ENCODE measurements around the gene ASMTL. TPM values are rescaled to one million over a fixed set of nuclear protein-coding genes. Genes with fewer than 3 reads are reported as not detected.
A peak's percentile ranks its signal among the peaks of the same experiment; 100 is the strongest.

The ASMTL gene
- total RNA-seq, 4 donors from 2014 or later, result 3.4 to 20.3 (median 18.4) TPM

DNA sequence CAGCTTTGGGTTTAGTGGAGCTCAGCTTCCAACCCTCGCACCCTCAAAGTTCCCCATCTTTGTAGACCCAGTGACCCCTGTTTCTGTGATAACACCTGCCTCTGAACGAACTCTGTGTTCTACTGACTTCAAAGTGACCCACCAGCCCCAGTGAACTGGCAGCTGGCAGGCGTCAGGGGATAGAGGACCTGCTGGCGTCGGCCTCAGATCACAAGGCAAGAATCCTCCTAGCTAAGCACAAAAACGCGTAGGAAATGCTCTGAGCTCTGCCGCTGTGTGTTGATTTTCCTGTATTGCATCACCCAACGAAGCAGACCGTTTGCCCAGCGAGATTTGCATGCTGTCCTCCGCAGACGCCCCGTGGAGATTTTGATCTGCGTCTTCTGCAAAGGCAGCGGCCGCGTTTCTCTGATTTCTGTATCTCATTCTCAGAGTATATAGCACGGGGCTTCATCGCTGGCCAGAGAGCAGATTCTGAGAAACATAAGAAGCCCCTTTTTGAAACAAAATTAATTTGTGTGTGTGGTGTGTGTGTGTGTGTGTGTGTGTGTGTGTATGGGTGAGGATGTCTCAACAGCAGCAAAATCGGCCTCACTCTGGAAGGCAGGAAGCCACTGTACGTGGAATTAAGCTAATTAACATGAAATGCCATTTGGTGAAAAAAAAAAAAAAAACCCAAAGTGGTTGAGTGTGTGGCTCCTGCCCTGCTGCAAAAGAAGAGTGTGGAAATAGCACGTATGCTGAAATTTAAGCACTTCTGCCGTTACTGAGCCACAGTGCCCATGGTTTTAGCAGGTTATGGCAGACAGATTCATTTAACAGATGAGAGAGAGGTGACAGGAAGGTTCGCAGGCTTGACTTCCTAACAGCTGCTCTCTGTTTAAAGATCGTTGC, 29.2 kb upstream of the ASMTL start:
- in situ Hi-C loops (cut with MboI; ENCODE audit: low pct_ligation_motif_present in 1 of 4, low pct_unique_long_range_greater_than_20kb in 1 of 4, low sequenced_read_pairs in 3 of 4) (no loop called here), intact Hi-C loops (cut with DNase I; ENCODE audit: low total_unique reads) (no loop called here)
- WGBS, 2 donors (ENCODE audit: low coverage in 1 of 2), result 16 to 18% methylated on average over 2 to 26 of the region's 26 CpGs
- Histone ChIP-seq H3K27ac (peak overlapping the region; percentile 61 to 75 (median 68)), H3K27me3 (no peaks in the 10 kb centered on the region), H3K4me1 (peaks cover 0 to 9% (median 0%) of the 10 kb centered on the region in 4 donors), H3K4me3 (no peak overlapping the region), H3K9me3 (no peaks in the 10 kb centered on the region), H3K36me3 (no peaks in the 10 kb centered on the region)
- TF ChIP-seq POLR2AphosphoS5 (IDR thresholded peaks at IDR 0.05) (peak in 1 of 3 donors; percentile 44), POLR2A (IDR thresholded peaks at IDR 0.05) (peak; percentile 47), CTCF (IDR thresholded peaks at IDR 0.05) (no peak), EP300 (IDR thresholded peaks at IDR 0.05; ENCODE audit: low read depth) (no peak)
- peak; percentile 72 for DNase-seq

DNA sequence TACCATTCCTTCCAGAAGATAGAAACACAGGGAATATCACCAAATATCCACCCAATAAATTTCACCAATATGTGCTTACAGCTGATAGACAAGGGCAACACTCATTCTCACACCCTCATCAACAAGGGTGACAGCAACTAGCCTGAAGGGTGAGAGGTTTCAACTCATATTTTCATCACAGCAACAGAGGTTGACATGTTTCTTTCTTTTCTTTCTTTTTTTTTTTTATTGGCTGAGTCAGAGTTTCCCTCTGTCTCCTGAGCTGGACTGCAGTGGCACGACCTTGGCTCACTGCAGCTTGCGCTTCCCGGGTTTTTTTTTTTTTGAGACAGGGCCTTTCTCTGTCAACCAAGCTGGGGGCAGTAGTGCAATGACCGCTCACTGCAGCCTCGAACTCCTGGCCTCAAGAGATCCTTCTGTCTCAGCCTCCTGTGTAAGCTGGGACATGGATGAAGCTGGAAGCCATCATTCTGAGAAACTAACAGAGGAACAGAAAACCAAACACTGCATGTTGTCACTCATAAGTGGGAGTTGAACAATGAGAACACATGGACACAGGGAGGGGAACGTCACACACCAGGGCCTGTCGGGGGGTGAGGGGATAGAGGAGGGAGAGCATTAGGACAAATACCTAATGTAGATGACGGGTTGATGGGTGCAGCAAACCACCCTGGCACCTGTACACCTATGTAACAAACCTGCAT, 27.5 kb upstream of the ASMTL start:
- in situ Hi-C loops (cut with MboI; ENCODE audit: low pct_ligation_motif_present in 1 of 4, low pct_unique_long_range_greater_than_20kb in 1 of 4, low sequenced_read_pairs in 3 of 4) (no loop called here), intact Hi-C loops (cut with DNase I; ENCODE audit: low total_unique reads) (no loop called here)
- WGBS, 2 donors (ENCODE audit: low coverage in 1 of 2), result 30 to 68% methylated on average over 2 to 8 of the region's 8 CpGs
- no peak for DNase-seq
- H3K27me3 ChIP-seq, result no peaks in the 10 kb centered on the region
- no peaks in the 10 kb centered on the region for H3K9me3 ChIP-seq
- TF ChIP-seq CTCF (IDR thresholded peaks at IDR 0.05) (no peak), EP300 (IDR thresholded peaks at IDR 0.05; ENCODE audit: low read depth) (no peak), POLR2A (IDR thresholded peaks at IDR 0.05) (no peak), POLR2AphosphoS5 (IDR thresholded peaks at IDR 0.05) (no peak)
- H3K4me3 ChIP-seq, result no peak overlapping the region
- H3K36me3 ChIP-seq, result no peaks in the 10 kb centered on the region
- H3K27ac ChIP-seq, result peak overlapping the region in 1 of 4 donors; percentile 12
- H3K4me1 ChIP-seq, result peaks cover 0 to 9% (median 0%) of the 10 kb centered on the region in 4 donors

DNA sequence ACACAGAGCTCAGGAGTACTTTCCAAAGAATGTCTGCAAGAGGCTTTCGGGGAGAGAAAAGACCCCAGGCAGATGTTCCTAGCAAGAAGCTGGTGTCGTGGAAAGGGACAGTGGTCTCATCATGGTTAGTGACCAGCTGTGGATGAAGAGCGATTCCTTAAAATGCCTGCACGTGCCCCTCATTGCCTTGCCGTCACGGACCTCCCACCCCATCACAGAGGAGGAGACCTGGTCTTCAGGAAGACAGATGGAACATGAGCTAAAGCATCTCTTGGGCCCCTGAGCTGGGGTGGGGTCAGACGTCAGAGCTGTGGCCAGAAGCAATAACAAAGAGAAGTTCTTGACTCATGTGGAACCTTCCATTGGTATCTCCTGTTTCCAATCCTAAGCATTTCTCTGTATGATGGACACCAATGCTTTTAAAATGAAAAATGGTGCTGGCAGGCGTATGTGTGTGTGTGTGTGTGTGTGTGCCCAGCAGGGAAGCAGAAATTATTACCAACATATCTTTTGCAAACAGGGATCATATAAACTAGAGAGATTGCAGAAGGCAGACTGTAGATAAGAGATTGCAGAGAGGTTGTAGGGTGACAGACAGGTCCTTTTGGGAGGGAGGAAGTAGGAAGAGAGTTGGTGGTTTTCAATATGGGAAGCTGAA, 25.2 kb upstream of the ASMTL start:
- intact Hi-C loops (cut with DNase I; ENCODE audit: low total_unique reads), result no loop called here
- TF ChIP-seq EP300 (IDR thresholded peaks at IDR 0.05; ENCODE audit: low read depth), result no peak
- TF ChIP-seq POLR2AphosphoS5 (IDR thresholded peaks at IDR 0.05), result no peak
- TF ChIP-seq CTCF (IDR thresholded peaks at IDR 0.05), result no peak
- TF ChIP-seq POLR2A (IDR thresholded peaks at IDR 0.05), result no peak

DNA sequence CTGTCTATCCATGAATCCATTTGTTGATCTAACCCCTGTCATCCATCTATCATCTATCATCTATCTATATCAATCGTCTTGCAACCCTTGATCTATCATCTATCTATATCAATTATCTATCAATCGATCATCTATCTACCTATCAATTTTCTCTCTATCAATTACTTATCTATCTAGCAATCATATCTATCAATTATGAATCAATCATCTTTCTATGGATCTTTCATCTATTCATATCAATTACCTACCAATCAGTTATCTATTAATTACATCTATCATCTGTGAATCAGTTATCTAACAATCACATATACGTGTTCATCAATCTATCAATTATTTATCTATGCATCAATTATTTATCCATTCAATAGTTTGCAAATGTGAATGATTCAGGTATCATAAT, 24.5 kb upstream of the ASMTL start:
- Histone ChIP-seq H3K27ac (no peak overlapping the region), H3K4me3 (no peak overlapping the region), H3K9me3 (no peaks in the 10 kb centered on the region), H3K36me3 (no peaks in the 10 kb centered on the region), H3K27me3 (no peaks in the 10 kb centered on the region), H3K4me1 (peaks cover 0 to 7% (median 0%) of the 10 kb centered on the region in 4 donors)
- in situ Hi-C loops (cut with MboI; ENCODE audit: low pct_ligation_motif_present in 1 of 4, low pct_unique_long_range_greater_than_20kb in 1 of 4, low sequenced_read_pairs in 3 of 4), result no loop called here
- TF ChIP-seq POLR2A (IDR thresholded peaks at IDR 0.05), result no peak
- no peak for TF ChIP-seq CTCF (IDR thresholded peaks at IDR 0.05)
- TF ChIP-seq EP300 (IDR thresholded peaks at IDR 0.05; ENCODE audit: low read depth), result no peak
- TF ChIP-seq POLR2AphosphoS5 (IDR thresholded peaks at IDR 0.05), result no peak
- DNase-seq, result no peak
- WGBS, 2 donors (ENCODE audit: low coverage in 1 of 2), result 48 to 76% methylated on average over 3 of the region's 3 CpGs
- intact Hi-C loops (cut with DNase I; ENCODE audit: low total_unique reads), result no loop called here

More for the DNA sequence above, 25.2 kb upstream of the ASMTL start:
- Histone ChIP-seq H3K4me1 (peaks cover 0 to 9% (median 0%) of the 10 kb centered on the region in 4 donors), H3K27me3 (no peaks in the 10 kb centered on the region), H3K36me3 (no peaks in the 10 kb centered on the region), H3K27ac (no peak overlapping the region), H3K4me3 (no peak overlapping the region), H3K9me3 (no peaks in the 10 kb centered on the region)
- DNase-seq, result no peak
- in situ Hi-C loops (cut with MboI; ENCODE audit: low pct_ligation_motif_present in 1 of 4, low pct_unique_long_range_greater_than_20kb in 1 of 4, low sequenced_read_pairs in 3 of 4), result no loop called here
- WGBS, 2 donors (ENCODE audit: low coverage in 1 of 2), result 77% methylated on average over 8 of the region's 8 CpGs; no CpG with 5 or more reads in 1 of the 2 donors
